ENCODE measurements around the gene PROCA1. TPM values are rescaled to one million over a fixed set of nuclear protein-coding genes. Genes with fewer than 3 reads are reported as not detected.

The PROCA1 gene
- total and polyA plus RNA-seq, 9 of the 15 experiments (the other 6 are each of a cell fraction or from before 2014, with no cell fraction given), result 0.78 to 16.2 (median 5.6) TPM

DNA sequence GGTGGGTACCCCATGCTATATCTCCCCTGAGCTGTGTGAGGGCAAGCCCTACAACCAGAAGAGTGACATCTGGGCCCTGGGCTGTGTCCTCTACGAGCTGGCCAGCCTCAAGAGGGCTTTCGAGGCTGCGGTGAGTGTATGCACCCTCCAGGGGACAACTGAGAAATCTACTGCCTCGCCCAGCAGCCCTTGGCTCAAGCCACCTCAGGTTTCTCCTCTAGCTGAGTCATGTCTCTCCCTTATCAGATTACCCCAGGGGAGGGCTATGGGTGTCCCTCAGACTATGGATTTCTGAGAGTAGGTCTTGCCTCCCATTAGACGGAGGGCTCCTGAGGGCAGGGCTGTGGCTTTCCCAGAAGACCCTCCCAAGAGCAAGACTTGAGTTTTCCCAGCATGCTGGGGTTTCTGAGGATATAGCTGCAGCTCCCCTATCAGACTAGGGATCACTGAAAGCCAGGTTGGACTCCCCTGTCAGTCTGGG is 23.6 kb upstream of the PROCA1 start (continued):
- TF ChIP-seq ZNF57 (CRISPR knock-in tag; IDR thresholded peaks at IDR 0.05) (no peak), ZNF124 (CRISPR knock-in tag; IDR thresholded peaks at IDR 0.05) (no peak), ZNF347 (CRISPR knock-in tag; IDR thresholded peaks at IDR 0.05; ENCODE audit: low read depth) (no peak), BRCA1 (IDR thresholded peaks at IDR 0.05) (no peak), BRCA1 (CRISPR knock-in tag; IDR thresholded peaks at IDR 0.05) (no peak), TAF1 (IDR thresholded peaks at IDR 0.05; ENCODE audit: control insufficient read depth, extremely low read depth, insufficient read depth, low read length, severe bottlenecking) (peak; percentile 23), NR4A1 (CRISPR knock-in tag; IDR thresholded peaks at IDR 0.05) (no peak), NR4A1 (tag; IDR thresholded peaks at IDR 0.05) (no peak; the same call in 1 of the 2 replicates), PRPF4 (IDR thresholded peaks at IDR 0.05; ENCODE audit: insufficient read depth, low read depth, low read length, poor library complexity, severe bottlenecking) (no peak), ZNF717 (CRISPR knock-in tag; IDR thresholded peaks at IDR 0.05) (no peak), PHB (CRISPR knock-in tag; IDR thresholded peaks at IDR 0.05) (no peak), ZNF133 (CRISPR knock-in tag; IDR thresholded peaks at IDR 0.05) (no peak)
- TF ChIP-seq, protein P1, sequence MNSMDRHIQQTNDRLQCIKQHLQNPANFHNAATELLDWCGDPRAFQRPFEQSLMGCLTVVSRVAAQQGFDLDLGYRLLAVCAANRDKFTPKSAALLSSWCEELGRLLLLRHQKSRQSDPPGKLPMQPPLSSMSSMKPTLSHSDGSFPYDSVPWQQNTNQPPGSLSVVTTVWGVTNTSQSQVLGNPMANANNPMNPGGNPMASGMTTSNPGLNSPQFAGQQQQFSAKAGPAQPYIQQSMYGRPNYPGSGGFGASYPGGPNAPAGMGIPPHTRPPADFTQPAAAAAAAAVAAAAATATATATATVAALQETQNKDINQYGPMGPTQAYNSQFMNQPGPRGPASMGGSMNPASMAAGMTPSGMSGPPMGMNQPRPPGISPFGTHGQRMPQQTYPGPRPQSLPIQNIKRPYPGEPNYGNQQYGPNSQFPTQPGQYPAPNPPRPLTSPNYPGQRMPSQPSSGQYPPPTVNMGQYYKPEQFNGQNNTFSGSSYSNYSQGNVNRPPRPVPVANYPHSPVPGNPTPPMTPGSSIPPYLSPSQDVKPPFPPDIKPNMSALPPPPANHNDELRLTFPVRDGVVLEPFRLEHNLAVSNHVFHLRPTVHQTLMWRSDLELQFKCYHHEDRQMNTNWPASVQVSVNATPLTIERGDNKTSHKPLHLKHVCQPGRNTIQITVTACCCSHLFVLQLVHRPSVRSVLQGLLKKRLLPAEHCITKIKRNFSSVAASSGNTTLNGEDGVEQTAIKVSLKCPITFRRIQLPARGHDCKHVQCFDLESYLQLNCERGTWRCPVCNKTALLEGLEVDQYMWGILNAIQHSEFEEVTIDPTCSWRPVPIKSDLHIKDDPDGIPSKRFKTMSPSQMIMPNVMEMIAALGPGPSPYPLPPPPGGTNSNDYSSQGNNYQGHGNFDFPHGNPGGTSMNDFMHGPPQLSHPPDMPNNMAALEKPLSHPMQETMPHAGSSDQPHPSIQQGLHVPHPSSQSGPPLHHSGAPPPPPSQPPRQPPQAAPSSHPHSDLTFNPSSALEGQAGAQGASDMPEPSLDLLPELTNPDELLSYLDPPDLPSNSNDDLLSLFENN (IDR thresholded peaks at IDR 0.05; ENCODE audit: low read depth in 2 of 2, low read length in 2 of 2), result 0 out of 4 replicates have a peak, but pooled peaks of 1 of the 2 experiments have one; percentile 22
- TF ChIP-seq, protein P2, sequence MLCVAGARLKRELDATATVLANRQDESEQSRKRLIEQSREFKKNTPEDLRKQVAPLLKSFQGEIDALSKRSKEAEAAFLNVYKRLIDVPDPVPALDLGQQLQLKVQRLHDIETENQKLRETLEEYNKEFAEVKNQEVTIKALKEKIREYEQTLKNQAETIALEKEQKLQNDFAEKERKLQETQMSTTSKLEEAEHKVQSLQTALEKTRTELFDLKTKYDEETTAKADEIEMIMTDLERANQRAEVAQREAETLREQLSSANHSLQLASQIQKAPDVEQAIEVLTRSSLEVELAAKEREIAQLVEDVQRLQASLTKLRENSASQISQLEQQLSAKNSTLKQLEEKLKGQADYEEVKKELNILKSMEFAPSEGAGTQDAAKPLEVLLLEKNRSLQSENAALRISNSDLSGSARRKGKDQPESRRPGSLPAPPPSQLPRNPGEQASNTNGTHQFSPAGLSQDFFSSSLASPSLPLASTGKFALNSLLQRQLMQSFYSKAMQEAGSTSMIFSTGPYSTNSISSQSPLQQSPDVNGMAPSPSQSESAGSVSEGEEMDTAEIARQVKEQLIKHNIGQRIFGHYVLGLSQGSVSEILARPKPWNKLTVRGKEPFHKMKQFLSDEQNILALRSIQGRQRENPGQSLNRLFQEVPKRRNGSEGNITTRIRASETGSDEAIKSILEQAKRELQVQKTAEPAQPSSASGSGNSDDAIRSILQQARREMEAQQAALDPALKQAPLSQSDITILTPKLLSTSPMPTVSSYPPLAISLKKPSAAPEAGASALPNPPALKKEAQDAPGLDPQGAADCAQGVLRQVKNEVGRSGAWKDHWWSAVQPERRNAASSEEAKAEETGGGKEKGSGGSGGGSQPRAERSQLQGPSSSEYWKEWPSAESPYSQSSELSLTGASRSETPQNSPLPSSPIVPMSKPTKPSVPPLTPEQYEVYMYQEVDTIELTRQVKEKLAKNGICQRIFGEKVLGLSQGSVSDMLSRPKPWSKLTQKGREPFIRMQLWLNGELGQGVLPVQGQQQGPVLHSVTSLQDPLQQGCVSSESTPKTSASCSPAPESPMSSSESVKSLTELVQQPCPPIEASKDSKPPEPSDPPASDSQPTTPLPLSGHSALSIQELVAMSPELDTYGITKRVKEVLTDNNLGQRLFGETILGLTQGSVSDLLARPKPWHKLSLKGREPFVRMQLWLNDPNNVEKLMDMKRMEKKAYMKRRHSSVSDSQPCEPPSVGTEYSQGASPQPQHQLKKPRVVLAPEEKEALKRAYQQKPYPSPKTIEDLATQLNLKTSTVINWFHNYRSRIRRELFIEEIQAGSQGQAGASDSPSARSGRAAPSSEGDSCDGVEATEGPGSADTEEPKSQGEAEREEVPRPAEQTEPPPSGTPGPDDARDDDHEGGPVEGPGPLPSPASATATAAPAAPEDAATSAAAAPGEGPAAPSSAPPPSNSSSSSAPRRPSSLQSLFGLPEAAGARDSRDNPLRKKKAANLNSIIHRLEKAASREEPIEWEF (CRISPR knock-in tag; IDR thresholded peaks at IDR 0.05), result no peak
- TF ChIP-seq, protein P3, sequence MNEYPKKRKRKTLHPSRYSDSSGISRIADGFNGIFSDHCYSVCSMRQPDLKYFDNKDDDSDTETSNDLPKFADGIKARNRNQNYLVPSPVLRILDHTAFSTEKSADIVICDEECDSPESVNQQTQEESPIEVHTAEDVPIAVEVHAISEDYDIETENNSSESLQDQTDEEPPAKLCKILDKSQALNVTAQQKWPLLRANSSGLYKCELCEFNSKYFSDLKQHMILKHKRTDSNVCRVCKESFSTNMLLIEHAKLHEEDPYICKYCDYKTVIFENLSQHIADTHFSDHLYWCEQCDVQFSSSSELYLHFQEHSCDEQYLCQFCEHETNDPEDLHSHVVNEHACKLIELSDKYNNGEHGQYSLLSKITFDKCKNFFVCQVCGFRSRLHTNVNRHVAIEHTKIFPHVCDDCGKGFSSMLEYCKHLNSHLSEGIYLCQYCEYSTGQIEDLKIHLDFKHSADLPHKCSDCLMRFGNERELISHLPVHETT (CRISPR knock-in tag; conservative IDR thresholded peaks at IDR 0.05 in 1 of 2, IDR thresholded peaks at IDR 0.05 in 1 of 2), result 0 out of 4 replicates have a peak, but pooled peaks of 1 of the 2 experiments have one; percentile 19
- TF ChIP-seq, protein P4, sequence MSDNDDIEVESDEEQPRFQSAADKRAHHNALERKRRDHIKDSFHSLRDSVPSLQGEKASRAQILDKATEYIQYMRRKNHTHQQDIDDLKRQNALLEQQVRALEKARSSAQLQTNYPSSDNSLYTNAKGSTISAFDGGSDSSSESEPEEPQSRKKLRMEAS (CRISPR knock-in tag; IDR thresholded peaks at IDR 0.05), result no peak; the same call in none of the 2 replicates
